GM21381 (cell line): Measurements from ENCODE around the gene TMEM253.
A peak's percentile ranks its signal among the peaks of the same experiment; 100 is the strongest.

Experiments
- ATAC-seq: cut with Tn5 transposase; IDR thresholded peaks from one replicate; pipeline ENCODE4 v1.9.1; 2021; ENCODE audit warnings: mild to moderate bottlenecking, moderate library complexity; ENCODE audit not compliant: unreplicated experiment

Gene TMEM253

DNA sequence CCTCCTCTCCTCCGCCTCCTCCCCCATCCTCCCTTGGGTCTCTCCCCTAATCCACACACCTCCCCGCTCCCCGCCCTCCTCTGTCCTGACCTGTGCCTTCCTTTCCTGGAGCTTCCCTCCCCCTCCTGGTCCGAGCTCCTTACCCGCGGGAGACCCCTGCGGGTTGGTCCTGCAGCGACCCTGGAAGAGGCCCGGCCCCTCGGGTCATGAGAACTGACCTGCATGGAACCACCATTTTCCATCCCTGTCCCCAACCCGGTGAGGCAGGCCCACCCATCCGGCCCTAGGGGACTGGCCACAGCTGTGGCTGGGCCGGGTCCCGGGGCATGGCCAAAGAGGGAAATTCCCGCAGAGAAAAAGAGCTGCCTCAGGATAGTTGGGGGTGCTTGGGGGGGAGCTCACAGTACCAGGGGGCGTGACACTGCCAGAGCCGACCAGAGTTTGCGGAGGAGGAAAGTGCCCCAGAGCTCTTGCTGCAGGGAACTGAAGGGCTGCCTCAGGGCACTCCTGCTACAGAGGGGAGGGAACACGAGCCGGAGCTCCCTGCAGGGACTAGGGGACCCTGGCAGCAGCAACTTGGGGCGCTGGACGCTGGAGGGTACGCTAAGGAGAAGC, 30.1 kb upstream of the TMEM253 start:
- peak; percentile 20 for ATAC-seq

DNA sequence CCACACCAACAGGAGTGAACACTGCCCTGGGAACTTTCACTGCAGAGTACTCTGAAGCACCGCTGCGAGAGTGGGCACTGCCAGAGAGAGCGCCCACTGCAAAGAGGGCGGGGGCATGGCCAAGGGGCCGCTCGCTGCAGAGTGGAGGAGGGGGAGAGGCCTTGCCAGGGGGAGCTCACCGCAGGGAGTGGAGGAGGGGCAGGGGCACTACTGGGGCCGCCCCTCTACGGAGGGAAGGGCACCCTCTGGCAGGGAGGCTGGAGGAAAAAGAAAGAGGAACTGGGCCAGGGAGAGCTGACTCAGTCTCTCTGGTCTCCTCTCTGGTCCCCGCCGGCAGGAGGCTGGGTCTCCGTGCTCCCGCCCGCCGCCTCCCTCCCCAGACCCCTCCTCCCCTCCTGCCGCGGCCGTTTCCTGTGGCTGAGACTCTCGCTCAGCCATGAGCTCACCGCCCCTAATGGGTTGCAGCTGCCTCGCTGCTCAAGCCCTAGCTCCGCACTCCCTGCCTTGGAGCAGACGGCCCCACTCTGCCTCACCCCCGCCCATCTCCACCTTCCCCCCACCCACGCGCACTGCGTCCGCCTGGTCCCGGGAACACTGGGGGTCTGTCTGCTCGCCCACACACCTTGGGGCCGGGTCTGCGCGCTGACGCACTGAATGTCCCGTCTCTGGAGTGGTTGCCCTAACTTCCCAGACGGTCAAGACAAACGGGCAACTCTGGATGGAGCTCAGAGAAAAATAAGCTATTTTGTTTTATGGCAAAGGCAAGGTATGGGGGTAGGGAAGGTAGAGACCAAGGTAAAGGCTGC, 29.4 kb upstream of the TMEM253 start:
- peak; percentile 68 for ATAC-seq

DNA sequence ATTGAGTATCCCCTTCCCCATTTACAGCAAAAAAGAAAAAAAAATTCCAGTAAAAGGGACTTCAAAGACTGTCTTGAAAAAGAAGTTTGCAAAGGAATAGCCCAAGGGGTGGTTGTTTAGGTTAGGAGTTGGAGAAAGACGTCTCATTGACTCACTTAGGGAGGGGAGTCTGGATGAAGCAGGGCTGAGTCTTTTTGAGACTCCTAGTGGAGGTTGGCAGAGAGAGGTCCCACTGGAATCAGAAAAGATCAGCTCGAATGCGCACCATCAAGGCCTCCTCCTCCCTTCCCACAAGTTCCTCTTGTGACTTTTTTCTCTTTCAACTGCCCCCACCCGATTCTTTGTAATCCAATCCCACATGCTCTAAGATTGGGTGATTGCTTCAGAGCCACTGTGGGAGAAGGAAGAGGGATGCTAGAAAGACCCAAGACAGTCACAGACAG, 28.8 kb upstream of the TMEM253 start:
- no peak for ATAC-seq

DNA sequence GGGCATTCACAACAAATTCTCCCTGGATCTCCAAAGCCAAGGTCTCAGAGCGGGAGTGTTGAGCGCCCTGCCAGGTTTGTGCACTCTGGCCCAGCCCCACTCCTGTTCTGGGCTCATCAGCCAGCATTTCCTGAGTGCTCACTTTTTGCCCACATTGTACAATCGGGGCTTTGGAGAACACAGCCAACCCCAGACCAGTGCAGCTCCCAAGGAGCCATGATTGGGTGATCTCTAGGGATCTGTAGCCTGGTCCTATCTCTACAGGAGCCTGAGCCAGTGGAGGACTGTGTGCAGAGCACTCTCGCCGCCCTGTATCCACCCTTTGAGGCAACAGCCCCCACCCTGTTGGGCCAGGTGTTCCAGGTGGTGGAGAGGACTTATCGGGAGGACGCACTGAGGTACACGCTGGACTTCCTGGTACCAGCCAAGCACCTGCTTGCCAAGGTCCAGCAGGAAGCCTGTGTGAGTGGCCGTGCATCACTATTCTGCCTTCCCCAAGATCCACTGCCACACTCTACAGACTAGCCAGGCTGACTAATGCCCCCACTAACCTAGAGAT, 28.0 kb upstream of the TMEM253 start:
- ATAC-seq = no peak

DNA sequence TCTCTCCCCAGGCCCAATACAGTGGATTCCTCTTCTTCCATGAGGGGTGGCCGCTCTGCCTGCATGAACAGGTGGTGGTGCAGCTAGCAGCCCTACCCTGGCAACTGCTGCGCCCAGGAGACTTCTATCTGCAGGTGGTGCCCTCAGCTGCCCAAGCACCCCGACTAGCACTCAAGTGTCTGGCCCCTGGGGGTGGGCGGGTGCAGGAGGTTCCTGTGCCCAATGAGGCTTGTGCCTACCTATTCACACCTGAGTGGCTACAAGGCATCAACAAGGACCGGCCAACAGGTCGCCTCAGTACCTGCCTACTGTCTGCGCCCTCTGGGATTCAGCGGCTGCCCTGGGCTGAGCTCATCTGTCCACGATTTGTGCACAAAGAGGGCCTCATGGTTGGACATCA, 26.9 kb upstream of the TMEM253 start:
- ATAC-seq = no peak

DNA sequence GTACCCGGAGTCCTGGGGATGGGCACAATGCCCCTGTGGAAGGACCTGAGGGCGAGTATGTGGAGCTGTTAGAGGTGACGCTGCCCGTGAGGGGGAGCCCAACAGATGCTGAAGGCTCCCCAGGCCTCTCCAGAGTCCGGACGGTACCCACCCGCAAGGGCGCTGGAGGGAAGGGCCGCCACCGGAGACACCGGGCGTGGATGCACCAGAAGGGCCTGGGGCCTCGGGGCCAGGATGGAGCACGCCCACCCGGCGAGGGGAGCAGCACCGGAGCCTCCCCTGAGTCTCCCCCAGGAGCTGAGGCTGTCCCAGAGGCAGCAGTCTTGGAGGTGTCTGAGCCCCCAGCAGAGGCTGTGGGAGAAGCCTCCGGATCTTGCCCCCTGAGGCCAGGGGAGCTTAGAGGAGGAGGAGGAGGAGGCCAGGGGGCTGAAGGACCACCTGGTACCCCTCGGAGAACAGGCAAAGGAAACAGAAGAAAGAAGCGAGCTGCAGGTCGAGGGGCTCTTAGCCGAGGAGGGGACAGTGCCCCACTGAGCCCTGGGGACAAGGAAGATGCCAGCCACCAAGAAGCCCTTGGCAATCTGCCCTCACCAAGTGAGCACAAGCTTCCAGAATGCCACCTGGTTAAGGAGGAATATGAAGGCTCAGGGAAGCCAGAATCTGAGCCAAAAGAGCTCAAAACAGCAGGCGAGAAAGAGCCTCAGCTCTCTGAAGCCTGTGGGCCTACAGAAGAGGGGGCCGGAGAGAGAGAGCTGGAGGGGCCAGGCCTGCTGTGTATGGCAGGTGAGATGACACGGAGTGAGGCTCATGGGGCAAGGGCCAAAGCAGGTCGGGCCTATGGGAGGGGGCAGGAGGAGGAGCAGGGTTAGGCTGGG, 26.2 kb upstream of the TMEM253 start:
- ATAC-seq = no peak

DNA sequence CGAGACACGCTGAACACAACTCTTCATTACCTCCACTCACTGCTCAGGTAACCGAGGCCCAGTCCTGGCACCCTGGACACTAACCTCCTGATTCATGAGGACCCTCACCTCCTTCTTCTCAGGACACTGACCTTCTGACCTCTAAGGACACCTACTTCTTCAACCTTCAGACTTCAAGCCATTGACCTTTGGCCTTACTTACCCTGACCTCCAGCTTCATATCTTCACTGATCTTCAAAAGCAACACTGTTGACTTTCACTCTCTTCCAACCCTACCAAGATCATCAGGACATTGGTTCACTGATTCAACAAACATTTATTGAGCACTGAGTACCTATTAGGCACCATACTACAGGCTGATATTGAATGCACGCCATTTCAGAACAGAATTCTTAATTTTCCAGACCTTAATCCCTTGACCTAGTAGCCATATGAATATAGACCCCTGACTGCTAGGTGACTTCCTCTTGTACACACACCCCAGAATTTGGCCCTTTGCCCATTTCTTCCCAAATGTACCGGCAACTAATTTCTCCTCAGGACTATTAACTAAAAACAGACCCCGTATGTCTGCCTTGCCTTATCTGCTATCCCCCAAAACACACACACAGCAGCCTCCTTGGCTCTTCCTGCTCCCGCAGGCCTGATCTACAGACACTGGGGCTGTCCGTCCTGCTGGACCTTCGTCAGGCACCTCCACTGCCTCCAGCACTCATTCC, 25.0 kb upstream of the TMEM253 start:
- no peak for ATAC-seq

DNA sequence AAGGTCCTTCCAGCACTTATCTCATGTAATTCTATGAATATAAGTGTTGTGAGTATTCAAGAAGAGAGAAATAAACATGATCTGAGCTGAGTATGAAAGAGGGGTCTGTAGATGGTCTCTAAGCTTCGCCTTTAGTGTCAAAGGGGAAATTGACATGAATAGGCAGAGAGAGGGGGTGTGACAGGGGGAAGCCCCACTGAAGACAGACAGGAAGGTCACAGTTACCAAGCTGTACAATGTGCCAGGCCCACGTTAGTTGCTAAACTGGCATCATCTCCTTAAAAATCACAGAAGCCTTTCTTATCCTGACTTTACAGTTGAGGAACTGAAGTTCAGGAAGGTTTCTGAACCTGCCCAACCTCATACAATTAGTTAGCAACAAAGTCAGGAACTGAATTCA, 23.2 kb upstream of the TMEM253 start:
- no peak for ATAC-seq

DNA sequence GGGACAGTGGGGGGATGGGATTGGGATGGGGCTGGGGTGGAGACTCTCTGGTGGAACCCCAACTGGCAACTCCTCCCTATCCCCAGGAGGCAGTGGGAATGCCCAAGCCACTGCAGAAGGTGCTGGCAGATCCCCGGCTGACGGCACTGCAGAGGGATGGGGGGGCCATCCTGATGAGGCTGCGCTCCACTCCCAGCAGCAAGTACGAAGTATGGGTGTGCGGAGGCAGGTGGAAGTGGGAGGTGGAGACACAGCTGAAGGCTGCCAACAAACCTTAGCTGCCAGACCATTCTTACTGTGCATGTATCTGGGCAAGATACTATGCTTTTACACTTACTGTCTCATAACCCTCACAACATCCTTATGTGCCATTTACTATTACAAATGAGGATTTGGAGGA, 22.6 kb upstream of the TMEM253 start:
- no peak for ATAC-seq

DNA sequence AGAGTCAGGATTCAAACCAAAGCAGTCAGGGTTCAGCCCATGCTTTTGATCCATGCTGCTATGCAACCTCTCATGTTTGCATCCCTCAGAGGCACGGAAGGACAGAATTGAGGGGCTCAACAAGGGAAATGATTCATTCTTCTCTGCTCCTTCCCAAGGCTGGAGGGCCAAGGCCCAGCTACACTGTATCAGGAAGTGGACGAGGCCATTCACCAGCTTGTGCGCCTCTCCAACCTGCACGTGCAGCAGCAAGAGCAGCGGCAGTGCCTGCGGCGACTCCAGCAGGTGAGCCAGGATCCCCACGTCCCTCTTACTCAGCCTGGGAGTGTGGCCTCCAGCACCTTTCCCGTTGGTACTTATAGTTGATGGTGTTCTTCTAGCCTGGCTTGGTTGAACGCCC, 22.1 kb upstream of the TMEM253 start:
- ATAC-seq = no peak

DNA sequence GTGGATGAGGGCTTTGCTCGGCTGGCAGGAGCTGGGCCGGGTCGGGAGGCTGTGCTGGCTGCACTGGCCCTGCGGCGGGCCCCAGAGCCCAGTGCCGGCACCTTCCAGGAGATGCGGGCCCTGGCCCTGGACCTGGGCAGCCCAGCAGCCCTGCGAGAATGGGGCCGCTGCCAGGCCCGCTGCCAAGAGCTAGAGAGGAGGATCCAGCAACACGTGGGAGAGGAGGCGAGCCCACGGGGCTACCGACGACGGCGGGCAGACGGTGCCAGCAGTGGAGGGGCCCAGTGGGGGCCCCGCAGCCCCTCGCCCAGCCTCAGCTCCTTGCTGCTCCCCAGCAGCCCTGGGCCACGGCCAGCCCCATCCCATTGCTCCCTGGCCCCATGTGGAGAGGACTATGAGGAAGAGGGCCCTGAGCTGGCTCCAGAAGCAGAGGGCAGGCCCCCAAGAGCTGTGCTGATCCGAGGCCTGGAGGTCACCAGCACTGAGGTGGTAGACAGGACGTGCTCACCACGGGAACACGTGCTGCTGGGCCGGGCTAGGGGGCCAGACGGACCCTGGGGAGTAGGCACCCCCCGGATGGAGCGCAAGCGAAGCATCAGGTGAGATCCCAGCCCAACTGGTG, 19.2 kb upstream of the TMEM253 start:
- ATAC-seq = no peak

DNA sequence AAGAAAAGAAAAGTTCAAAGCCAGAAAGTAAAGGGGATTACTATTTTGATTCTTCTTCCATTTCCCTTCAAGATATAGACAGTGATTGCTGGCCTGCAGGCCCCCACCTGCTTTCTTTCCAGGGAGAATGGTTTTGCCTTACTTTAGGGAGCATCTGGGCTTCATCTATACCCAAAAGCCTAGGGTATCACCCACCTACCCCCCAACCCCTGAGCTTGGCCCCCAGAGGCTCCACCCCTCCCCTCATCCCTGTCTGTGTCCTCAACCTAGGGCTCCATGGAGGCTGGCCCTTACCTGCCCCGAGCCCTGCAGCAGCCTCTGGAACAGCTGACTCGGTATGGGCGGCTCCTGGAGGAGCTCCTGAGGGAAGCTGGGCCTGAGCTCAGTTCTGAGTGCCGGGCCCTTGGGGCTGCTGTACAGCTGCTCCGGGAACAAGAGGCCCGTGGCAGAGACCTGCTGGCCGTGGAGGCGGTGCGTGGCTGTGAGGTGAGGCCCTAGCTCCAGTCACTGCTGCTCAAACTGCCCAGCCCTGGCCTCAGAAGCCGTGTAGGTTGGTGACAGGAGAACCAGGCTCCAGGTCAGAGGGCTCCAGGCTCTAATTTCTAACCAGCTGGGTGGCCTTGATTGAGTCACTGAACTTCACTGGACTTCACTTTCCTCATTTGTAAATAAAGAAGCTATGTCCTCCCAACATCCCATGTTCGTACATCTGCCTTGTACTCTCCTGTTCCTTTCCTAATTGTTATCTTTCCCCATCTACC, 17.1 kb upstream of the TMEM253 start:
- ATAC-seq = no peak

DNA sequence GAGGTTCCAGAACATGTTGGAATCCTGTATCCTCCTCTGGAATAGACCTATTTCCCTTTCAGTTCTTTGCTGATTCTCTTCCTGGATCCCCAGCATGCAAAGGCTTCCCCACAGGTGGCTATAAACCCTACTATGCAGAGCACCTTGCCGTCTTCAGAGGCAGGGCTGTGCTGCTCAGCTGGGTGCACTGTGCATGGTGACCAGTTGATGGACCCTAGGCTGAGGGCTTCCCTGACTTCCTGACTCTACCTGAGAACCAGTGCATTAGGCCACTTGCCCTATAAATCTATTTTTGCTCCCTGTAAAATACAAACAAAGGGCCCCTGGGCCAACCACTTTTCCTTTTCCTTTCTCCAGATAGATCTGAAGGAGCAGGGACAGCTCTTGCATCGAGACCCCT, 16.5 kb upstream of the TMEM253 start:
- ATAC-seq = no peak

DNA sequence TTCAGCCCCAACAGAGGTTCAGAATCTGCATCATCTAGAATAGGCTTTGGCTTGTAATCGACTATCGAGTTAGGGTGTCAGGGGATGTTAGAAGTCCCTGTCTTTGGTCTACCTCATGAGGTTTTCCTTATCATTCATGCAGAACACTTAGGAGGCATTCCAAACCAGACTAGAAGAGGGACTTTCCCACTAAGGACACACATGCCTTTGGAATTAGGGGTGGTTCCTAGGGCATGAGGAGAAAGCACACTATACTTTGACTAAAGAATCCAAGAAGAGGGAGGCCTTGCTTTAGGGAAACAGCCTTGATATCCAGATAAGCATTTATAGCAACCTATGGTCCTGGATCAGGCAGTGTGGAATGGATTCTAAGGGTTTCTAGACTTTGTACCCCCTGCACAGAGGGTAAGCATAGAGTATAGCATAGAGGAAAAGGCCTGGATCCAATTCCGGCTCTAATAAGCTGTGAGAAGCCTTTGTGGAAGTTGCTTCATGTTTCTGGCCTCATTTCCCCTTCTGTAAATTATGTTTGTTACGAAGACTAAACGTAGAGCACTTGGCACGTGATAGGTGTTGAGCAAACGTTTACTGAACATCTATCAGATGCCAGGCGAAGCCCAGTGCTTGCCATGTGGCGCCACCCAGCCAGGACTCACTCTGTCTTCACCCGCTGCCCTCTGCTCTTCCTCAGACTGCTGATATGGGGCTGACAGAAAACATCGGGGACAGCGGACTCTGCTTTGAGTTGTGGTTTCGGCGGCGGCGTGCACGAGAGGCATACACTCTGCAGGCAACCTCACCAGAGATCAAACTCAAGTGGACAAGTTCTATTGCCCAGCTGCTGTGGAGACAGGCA, 15.6 kb upstream of the TMEM253 start:
- no peak for ATAC-seq

DNA sequence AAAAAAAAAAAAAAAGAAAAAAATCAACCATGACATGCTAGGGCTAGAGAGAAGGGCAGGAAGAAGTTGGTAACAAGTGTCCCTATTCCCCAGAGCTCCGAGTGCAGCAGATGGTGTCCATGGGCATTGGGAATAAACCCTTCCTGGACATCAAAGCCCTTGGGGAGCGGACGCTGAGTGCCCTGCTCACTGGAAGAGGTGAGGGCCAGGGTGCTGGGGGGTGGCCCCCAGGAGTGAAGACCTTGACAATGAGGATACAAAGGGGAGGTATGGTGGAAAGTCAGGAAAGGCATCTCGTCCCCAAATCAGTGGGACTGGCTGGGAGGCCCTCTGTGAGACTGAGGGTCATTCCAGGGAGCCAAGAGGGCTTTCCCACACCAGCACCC, 14.0 kb upstream of the TMEM253 start:
- ATAC-seq = no peak

DNA sequence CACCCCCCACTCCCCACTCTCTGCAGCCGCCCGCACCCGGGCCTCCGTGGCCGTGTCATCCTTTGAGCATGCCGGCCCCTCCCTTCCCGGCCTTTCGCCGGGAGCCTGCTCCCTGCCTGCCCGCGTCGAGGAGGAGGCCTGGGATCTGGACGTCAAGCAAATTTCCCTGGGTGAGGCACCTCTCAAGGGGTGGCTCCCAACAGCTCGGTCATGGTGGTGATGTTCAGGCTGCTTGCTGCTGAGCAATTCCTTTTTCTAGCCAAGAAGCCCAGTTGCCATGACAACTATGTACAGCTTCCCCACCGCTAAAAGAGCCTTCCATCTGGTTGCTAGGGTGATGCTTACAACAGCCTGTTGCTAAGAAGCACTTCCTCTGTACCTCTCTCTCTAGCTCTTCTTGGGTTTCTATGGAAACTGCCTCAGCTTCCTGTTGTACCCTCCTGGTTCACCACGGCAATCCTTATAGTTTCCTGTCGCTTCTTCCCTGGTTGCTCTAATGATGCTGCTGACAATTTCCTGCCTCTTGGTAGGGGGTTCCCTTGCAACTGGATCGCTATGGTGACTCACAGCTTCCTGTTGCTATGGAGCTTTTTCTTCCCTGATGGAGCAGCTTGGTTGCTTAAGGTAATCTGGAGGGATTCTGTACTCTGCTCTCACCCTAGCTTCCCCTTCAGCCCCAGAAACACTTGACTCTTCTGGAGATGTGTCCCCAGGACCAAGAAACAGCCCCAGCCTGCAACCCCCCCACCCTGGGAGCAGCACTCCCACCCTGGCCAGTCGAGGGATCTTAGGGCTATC, 13.4 kb upstream of the TMEM253 start:
- no peak for ATAC-seq

DNA sequence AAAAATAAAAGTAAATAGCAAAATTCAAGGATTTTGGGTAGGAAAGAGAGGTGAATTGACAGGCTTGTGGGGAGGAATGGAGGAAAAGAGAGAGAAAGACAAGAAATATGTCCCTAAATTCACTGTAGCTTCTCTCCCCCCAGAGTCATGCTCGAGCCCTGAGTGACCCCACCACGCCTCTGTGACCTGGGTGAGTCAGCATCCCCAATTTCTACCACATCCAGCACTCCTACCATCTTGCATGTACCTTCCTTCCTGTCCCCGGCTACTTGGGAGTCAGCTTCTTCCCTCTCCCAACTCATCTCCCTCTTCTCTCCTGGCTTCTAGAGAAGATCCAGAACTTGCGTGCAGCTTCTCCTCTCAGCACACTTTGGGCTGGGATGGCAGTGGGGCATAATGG, 12.2 kb upstream of the TMEM253 start:
- ATAC-seq = no peak

DNA sequence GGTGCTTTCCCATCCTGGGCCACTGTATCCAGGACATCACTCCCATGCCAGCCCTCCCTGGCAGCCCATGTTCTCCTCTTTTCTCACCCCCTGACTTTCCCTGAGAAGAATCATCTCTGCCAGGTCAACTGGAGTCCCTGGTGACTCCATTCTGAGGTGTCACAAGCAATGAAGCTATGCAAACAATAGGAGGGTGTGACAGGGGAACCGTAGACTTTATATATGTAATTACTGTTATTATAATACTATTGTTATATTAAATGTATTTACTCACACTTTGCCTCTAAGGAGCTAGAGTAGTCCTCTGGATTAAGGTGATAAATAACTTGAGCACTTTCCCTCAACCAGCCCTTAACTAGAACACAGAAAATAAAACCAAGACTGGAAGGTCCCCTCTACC, 11.6 kb upstream of the TMEM253 start:
- no peak for ATAC-seq
